ENCODE results near the gene FYB2. TPM values are rescaled to one million over a fixed set of nuclear protein-coding genes. Genes with fewer than 3 reads are reported as not detected.

Gene FYB2
- total and polyA plus RNA-seq, 10 of the 15 experiments (the other 5 are each of a cell fraction or from before 2014, with no cell fraction given): 0.04 to 0.16 (median 0.05) TPM; not detected in 4

- TF ChIP-seq REST (IDR thresholded peaks at IDR 0.05; ENCODE audit: low read depth, low read length): no peak
- TF ChIP-seq RAD21 (IDR thresholded peaks at IDR 0.05; ENCODE audit: insufficient read depth, low read depth, low read length): no peak
- no peak for TF ChIP-seq IRF5 (IDR thresholded peaks at IDR 0.05; ENCODE audit: borderline replicate concordance)
- TF ChIP-seq E4F1 (IDR thresholded peaks at IDR 0.05; ENCODE audit: borderline replicate concordance, partially characterized antibody): no peak
- no peak for TF ChIP-seq NR2C2 (IDR thresholded peaks at IDR 0.05; ENCODE audit: borderline replicate concordance, control insufficient read depth, insufficient read length, low read depth)
Measured at GRCh38 chr1:56780128-56780750, 39.0 kb downstream of the FYB2 start (continued).

Measured in GM12878 (cell line).